ENCODE measurements around the gene MPRIP.

MPRIP gene

DNA sequence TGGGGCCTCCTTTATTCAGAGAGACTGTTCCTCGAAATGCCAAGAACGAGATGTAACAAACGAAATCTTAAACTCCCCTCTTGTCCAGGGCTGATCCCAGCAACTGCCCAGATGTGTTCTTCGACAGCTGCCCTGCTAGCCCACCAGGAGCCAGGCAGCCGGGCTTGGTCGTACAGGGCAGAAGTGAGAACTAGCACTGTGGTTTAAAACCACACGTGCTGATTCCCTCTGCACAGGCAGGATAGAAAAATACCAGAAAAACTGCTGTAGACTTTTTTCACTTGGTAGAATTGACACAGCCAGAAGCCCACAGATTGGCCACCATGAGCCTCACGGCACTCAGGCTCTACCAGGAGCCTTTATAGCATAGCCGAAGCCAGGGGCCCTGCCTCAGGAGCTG lies 130.7 kb downstream of the MPRIP start:
- Histone ChIP-seq H3K4me3 (ENCODE audit: low read depth, low read length) (no peak overlapping the region), H3K9ac (ENCODE audit: low read depth, low read length) (no peak overlapping the region), H3K36me3 (ENCODE audit: control insufficient read depth, insufficient read depth, low read length) (peaks cover 61% of the 10 kb centered on the region), H3K27me3 (ENCODE audit: control insufficient read depth, insufficient read depth, low read length) (no peaks in the 10 kb centered on the region), H3K27ac (ENCODE audit: low read depth, low read length) (no peak overlapping the region), H3K4me1 (ENCODE audit: control insufficient read depth, insufficient read depth, low read length) (no peaks in the 10 kb centered on the region; the same call in 1 of the 2 replicates), H3K9me3 (ENCODE audit: control insufficient read depth, insufficient read depth, low read length) (no peaks in the 10 kb centered on the region)

DNA sequence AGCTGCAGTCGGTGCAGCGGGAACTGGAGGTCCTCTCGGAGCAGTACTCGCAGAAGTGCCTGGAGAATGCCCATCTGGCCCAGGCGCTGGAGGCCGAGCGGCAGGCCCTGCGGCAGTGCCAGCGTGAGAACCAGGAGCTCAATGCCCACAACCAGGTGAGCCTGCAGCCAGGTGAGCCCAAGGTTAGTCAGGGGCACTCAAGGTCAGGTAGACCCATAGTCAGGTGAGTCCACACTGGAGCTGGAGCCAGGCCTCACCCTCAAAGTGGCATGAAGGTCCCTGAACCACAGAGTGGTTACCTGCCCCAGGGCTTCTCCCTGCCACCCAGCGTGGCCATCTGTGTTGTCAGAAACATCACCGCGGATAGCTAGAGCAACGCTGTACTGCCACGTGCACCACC lies 131.7 kb downstream of the MPRIP start:
- H3K27ac ChIP-seq (ENCODE audit: low read depth, low read length) = no peak overlapping the region
- H3K9me3 ChIP-seq (ENCODE audit: control insufficient read depth, insufficient read depth, low read length) = no peaks in the 10 kb centered on the region
- peaks cover 65% of the 10 kb centered on the region for H3K36me3 ChIP-seq (ENCODE audit: control insufficient read depth, insufficient read depth, low read length)
- H3K4me1 ChIP-seq (ENCODE audit: control insufficient read depth, insufficient read depth, low read length) = no peaks in the 10 kb centered on the region; the same call in 1 of the 2 replicates
- H3K9ac ChIP-seq (ENCODE audit: low read depth, low read length) = no peak overlapping the region
- H3K27me3 ChIP-seq (ENCODE audit: control insufficient read depth, insufficient read depth, low read length) = no peaks in the 10 kb centered on the region
- H3K4me3 ChIP-seq (ENCODE audit: low read depth, low read length) = no peak overlapping the region

DNA sequence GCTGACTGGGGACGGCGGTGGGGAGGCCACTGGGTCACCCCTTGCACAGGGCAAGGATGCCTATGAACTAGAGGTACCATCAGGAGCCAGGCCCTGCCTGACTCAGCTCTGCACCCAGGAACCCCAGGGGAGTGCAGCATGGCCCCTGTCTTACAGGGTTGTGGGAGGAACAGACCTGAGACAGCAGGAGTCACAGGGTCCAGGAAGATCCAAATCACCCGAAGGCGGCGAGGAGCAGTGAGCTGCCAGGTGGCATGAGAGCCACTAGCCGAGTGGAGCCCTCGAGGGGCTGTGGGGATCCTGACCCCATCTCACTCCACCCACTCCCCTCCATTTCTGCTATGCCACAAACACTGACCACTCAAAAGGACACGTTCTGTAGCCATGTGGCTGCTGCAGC lies 133.1 kb downstream of the MPRIP start:
- Histone ChIP-seq H3K4me1 (ENCODE audit: control insufficient read depth, insufficient read depth, low read length) (no peaks in the 10 kb centered on the region; the same call in 1 of the 2 replicates), H3K9me3 (ENCODE audit: control insufficient read depth, insufficient read depth, low read length) (no peaks in the 10 kb centered on the region), H3K4me3 (ENCODE audit: low read depth, low read length) (no peak overlapping the region), H3K9ac (ENCODE audit: low read depth, low read length) (no peak overlapping the region), H3K27ac (ENCODE audit: low read depth, low read length) (no peak overlapping the region), H3K36me3 (ENCODE audit: control insufficient read depth, insufficient read depth, low read length) (peaks cover 75% of the 10 kb centered on the region), H3K27me3 (ENCODE audit: control insufficient read depth, insufficient read depth, low read length) (no peaks in the 10 kb centered on the region)

DNA sequence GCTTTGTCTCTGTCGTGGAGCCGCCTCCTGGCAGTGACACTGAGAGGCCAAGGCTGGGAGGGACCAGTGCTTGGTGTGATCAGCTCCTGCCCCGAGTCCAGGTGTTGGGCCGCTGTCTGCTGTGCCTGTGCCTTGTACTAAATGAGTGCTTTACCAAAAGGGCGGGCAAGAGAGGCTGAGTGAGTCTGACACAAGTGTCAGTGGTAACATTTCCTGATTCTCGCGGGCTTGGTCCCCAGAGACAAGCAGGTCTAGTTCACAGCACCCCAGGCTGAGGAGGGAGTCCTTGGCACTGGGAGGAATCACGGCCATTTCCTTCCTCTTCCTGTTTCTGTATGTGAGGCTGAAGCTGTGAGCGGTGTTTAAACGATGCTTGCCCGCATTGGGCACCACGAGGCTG lies 133.7 kb downstream of the MPRIP start:
- no peaks in the 10 kb centered on the region; the same call in 1 of the 2 replicates for H3K4me1 ChIP-seq (ENCODE audit: control insufficient read depth, insufficient read depth, low read length)
- no peak overlapping the region for H3K27ac ChIP-seq (ENCODE audit: low read depth, low read length)
- no peak overlapping the region for H3K9ac ChIP-seq (ENCODE audit: low read depth, low read length)
- H3K36me3 ChIP-seq (ENCODE audit: control insufficient read depth, insufficient read depth, low read length) = peaks cover 81% of the 10 kb centered on the region
- H3K9me3 ChIP-seq (ENCODE audit: control insufficient read depth, insufficient read depth, low read length) = no peaks in the 10 kb centered on the region
- H3K27me3 ChIP-seq (ENCODE audit: control insufficient read depth, insufficient read depth, low read length) = no peaks in the 10 kb centered on the region
- H3K4me3 ChIP-seq (ENCODE audit: low read depth, low read length) = no peak overlapping the region

DNA sequence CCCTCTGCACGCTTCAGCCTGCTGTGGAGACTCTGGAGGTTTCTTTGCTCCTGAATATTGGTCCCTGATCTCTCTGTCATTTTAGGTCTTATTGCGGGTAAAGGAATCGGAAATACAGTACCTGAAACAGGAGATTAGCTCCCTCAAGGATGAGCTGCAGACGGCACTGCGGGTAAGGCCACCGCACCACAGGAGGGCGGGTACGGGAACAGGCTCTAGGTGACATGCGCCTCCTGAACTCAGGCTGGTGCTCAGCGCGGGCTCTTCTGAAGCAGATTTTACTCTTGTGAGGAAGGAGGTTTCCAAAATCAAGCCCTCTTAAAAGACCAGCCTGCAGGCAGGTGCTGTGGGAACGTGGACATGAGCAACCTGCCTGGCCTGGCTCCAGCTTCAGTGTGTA lies 134.1 kb downstream of the MPRIP start:
- Histone ChIP-seq H3K4me3 (ENCODE audit: low read depth, low read length) (no peak overlapping the region), H3K36me3 (ENCODE audit: control insufficient read depth, insufficient read depth, low read length) (peaks cover 85% of the 10 kb centered on the region), H3K27ac (ENCODE audit: low read depth, low read length) (no peak overlapping the region), H3K9me3 (ENCODE audit: control insufficient read depth, insufficient read depth, low read length) (no peaks in the 10 kb centered on the region), H3K4me1 (ENCODE audit: control insufficient read depth, insufficient read depth, low read length) (no peaks in the 10 kb centered on the region; the same call in 1 of the 2 replicates), H3K27me3 (ENCODE audit: control insufficient read depth, insufficient read depth, low read length) (no peaks in the 10 kb centered on the region), H3K9ac (ENCODE audit: low read depth, low read length) (no peak overlapping the region)

DNA sequence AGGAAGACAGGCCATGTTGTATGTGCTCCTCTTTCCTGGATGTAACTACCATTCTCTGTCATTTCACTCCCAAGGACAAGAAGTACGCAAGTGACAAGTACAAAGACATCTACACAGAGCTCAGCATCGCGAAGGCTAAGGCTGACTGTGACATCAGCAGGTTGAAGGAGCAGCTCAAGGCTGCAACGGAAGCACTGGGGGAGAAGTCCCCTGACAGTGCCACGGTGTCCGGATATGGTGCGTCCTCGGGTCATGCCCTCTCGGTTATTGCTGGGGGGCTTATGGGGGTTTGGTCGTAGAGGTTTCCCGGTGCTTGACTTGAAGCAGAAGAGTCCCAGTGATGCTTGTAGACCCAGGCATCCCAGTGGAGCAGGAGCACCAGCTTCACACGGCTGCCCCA lies 134.9 kb downstream of the MPRIP start:
- no peaks in the 10 kb centered on the region for H3K27me3 ChIP-seq (ENCODE audit: control insufficient read depth, insufficient read depth, low read length)
- H3K4me3 ChIP-seq (ENCODE audit: low read depth, low read length) = no peak overlapping the region
- no peaks in the 10 kb centered on the region; the same call in 1 of the 2 replicates for H3K4me1 ChIP-seq (ENCODE audit: control insufficient read depth, insufficient read depth, low read length)
- H3K36me3 ChIP-seq (ENCODE audit: control insufficient read depth, insufficient read depth, low read length) = peaks cover 86% of the 10 kb centered on the region
- H3K9me3 ChIP-seq (ENCODE audit: control insufficient read depth, insufficient read depth, low read length) = no peaks in the 10 kb centered on the region
- no peak overlapping the region for H3K27ac ChIP-seq (ENCODE audit: low read depth, low read length)
- no peak overlapping the region for H3K9ac ChIP-seq (ENCODE audit: low read depth, low read length)

DNA sequence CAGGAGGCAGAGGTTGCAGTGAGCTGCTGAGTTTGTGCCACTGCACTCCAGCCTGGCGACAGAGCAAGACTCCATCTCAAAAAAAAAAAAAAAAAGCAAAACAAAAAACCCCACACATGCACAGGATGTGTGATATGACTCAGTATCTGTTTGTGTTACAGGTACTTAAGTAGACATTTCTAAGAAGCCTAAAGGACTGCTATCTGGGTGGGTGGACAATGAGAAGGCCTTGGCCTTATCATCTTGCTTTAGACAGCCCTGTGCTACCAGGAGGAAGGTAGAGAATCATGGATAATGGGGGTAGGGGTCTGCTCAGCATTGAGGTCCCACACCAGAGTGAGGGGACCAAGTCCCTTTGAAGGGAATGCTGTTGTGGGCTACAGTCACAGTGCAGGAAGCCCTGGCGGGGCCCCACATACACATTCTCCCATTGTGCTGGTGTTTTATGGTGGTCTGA lies 137.1 kb downstream of the MPRIP start:
- no peaks in the 10 kb centered on the region for H3K9me3 ChIP-seq (ENCODE audit: control insufficient read depth, insufficient read depth, low read length)
- H3K27ac ChIP-seq (ENCODE audit: low read depth, low read length) = no peak overlapping the region
- no peak overlapping the region for H3K4me3 ChIP-seq (ENCODE audit: low read depth, low read length)
- peaks cover 84% of the 10 kb centered on the region for H3K36me3 ChIP-seq (ENCODE audit: control insufficient read depth, insufficient read depth, low read length)
- H3K9ac ChIP-seq (ENCODE audit: low read depth, low read length) = no peak overlapping the region
- H3K27me3 ChIP-seq (ENCODE audit: control insufficient read depth, insufficient read depth, low read length) = no peaks in the 10 kb centered on the region
- H3K4me1 ChIP-seq (ENCODE audit: control insufficient read depth, insufficient read depth, low read length) = no peaks in the 10 kb centered on the region

DNA sequence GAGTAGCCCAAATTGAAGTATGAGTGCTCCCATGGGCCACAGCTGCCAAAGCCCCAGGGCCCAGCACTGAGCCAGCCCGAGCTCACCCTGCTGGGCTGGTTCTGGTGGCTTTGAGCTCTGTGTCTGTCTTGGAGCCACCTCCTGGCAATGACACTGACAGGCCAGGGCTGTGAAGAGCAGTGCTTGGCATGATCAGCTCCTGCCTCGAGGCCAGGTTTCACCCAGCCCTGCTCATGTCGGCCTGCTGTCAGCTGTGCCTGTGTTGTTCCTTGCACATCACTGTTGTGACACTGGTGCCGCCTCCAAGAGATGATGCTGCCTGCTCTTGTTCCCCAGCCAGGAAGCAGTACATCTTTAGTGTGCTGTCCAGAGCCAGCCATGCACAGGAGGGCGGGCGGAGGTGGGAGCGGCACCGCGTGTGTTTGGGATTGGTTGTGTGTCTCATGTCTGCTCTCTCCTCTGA lies 137.9 kb downstream of the MPRIP start:
- Histone ChIP-seq H3K36me3 (ENCODE audit: control insufficient read depth, insufficient read depth, low read length) (peaks cover 79% of the 10 kb centered on the region), H3K27me3 (ENCODE audit: control insufficient read depth, insufficient read depth, low read length) (no peaks in the 10 kb centered on the region), H3K9ac (ENCODE audit: low read depth, low read length) (no peak overlapping the region), H3K27ac (ENCODE audit: low read depth, low read length) (no peak overlapping the region), H3K9me3 (ENCODE audit: control insufficient read depth, insufficient read depth, low read length) (no peaks in the 10 kb centered on the region), H3K4me3 (ENCODE audit: low read depth, low read length) (no peak overlapping the region), H3K4me1 (ENCODE audit: control insufficient read depth, insufficient read depth, low read length) (no peaks in the 10 kb centered on the region)

DNA sequence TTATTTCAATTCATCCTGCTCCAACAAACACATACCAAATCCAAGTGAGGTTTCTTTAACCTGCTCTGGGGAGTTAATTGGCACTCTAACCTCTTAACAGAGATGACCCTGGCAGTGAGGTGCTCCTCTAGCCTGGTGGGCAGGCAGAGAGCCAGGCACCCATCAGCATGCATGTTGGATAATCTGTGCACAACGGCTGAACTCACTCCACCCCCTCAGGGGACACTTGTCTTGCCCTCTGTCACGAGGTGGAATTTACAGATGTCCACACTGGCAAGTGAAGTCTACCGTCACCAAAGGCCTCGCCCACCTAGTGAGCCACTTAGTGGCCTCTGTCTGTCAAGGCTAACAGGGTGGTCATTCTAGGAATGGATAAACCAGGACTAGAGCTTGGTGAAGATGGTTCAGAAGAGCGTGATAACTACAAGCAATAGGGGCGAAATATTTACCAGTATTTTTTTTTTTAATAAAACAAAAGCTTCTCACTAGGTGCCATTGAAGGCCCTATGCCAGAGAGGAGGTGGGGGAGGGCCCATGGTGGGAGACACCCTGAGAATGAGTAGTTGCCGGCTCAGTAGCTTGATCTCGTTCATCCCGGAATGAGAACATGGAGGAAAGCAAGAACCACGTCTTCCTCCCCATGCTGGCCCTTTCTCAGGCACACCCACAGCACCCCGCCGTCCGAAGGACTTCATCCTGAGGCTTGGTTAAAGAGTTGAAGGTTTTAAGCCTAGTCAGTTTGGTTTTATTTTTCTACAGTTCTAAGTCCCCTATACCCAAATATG lies 138.7 kb downstream of the MPRIP start:
- H3K4me1 ChIP-seq (ENCODE audit: control insufficient read depth, insufficient read depth, low read length) = no peaks in the 10 kb centered on the region
- H3K9ac ChIP-seq (ENCODE audit: low read depth, low read length) = no peak overlapping the region
- no peak overlapping the region for H3K4me3 ChIP-seq (ENCODE audit: low read depth, low read length)
- peaks cover 72% of the 10 kb centered on the region for H3K36me3 ChIP-seq (ENCODE audit: control insufficient read depth, insufficient read depth, low read length)
- no peaks in the 10 kb centered on the region for H3K27me3 ChIP-seq (ENCODE audit: control insufficient read depth, insufficient read depth, low read length)
- no peak overlapping the region for H3K27ac ChIP-seq (ENCODE audit: low read depth, low read length)
- H3K9me3 ChIP-seq (ENCODE audit: control insufficient read depth, insufficient read depth, low read length) = no peaks in the 10 kb centered on the region

DNA sequence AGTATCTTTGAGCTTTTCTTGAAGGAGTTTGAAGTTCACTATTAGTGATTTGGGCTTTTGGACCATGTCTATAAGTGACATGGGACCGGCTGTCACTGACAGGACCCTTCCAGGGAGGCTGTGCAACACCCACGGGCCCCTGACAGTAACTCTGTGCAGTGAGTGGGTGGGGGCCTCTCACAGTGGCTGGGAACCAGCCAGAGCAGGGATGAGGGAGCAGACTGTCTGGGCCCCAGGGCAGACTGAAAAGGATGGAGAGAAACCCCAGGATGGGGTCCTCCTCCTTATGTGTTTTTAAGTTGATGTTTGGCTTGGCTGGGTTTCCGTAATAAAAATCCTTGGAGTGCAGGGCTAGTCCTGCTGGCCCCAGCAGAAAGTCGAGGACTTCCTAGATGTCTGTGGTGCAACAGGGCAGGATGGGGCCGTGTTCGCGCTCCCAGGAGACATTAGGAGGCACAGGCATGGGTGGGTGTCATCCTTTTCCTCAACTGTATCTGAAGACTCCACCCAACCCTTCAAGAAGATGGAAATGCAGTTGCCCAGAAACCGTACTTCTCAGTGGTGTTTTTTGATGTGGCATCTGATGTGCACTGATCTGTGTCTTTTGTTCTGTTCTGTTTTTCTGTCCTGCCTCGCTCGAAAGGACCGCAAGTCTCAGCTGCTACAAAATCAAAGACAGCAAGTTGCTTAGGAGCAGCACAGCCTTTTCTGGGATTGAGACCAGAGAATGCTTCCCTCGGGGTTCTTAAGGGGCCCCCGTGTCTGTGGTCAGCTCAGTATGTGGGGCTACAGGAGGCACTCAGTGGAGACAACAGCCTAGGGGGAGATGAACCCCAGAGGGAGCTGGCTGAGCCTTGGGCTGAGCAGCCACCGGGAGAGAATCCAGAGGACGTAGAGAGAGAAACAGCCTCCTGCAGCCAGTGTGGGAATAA lies 139.7 kb downstream of the MPRIP start:
- H3K27me3 ChIP-seq (ENCODE audit: control insufficient read depth, insufficient read depth, low read length) = no peaks in the 10 kb centered on the region
- H3K36me3 ChIP-seq (ENCODE audit: control insufficient read depth, insufficient read depth, low read length) = peaks cover 62% of the 10 kb centered on the region
- no peaks in the 10 kb centered on the region for H3K4me1 ChIP-seq (ENCODE audit: control insufficient read depth, insufficient read depth, low read length)
- H3K9ac ChIP-seq (ENCODE audit: low read depth, low read length) = no peak overlapping the region
- H3K27ac ChIP-seq (ENCODE audit: low read depth, low read length) = no peak overlapping the region
- H3K9me3 ChIP-seq (ENCODE audit: control insufficient read depth, insufficient read depth, low read length) = no peaks in the 10 kb centered on the region
- no peak overlapping the region for H3K4me3 ChIP-seq (ENCODE audit: low read depth, low read length)
